GM18499 (cell line): ENCODE results near the gene ZIC2.

Experiments
- ATAC-seq: cut with Tn5 transposase; IDR thresholded peaks from one replicate; pipeline ENCODE4 v1.9.1; 2021; ENCODE audit warnings: moderate number of reproducible peaks; ENCODE audit not compliant: insufficient read depth, unreplicated experiment

Gene ZIC2

DNA sequence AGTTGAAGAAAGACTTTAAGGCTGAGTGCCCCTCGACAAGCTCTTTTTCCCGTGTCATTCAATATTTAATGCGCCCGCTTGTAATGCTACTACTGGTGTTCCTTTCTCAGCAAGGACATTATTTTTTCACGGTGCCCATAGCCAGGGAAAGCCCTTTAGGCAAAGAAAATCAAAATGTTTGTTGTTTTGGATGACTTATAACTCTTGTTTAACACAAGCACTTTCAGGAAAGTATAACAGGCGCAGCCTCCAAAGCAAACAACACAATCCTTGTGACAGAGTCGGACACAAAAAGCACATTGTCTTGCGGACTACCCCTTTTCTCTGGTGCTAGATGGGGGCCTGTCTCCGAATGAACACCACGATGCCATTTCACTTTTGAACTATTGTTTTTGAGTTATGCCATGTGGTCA is 22.5 kb upstream of the ZIC2 start:
- ATAC-seq, result no peak

- no peak for ATAC-seq
These were observed 21.9 kb upstream of the ZIC2 start for GRCh38 chr13:99959540-99960230.

- ATAC-seq, result no peak
These were observed 20.8 kb upstream of the ZIC2 start for GRCh38 chr13:99960663-99961311.

- ATAC-seq, result no peak
These were observed 19.9 kb upstream of the ZIC2 start for GRCh38 chr13:99961636-99962035.

DNA sequence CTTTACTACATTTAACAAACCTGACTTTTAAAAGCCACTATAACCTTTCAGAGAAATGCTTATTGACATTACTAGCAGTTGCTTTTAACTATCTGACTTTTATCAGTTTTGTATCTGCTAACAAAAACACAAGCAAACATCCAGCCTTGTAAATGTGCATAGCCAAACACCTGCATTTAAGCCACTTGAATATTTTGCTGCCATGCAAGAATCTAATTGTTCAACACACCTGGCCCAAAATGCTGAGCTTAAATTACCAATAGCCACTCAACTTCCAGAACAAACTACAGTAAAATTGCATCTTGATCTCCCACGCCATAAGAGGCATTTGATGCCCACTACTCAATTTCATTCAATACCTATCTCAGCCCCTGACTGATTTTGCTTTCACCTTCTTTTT is 19.3 kb upstream of the ZIC2 start:
- no peak for ATAC-seq

DNA sequence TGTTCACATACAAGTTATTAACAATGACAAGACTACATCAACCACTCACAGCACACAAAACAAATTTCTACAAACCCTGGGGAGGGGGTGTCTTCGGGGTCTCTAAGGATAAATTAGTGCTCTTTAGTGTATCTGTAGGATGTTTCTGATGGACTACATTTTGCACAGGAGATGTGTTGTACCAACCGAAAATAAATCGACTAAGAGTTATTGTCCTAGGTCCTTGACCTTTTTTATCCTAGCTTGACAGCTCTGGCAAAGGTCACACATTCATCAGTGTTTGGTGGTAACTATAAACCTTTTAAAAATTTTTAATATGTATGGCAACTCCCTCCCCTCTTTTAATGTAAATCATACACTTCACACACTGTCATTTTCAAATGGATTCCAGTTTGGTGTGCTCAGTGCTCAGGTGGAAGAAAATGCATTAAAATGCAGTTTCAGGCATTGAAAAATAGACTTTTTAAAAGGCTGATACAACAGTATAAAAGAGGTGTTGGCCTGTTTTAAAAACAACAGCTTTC is 17.7 kb upstream of the ZIC2 start:
- ATAC-seq, result no peak

- no peak for ATAC-seq
These were observed 16.1 kb upstream of the ZIC2 start for GRCh38 chr13:99965329-99966000.

DNA sequence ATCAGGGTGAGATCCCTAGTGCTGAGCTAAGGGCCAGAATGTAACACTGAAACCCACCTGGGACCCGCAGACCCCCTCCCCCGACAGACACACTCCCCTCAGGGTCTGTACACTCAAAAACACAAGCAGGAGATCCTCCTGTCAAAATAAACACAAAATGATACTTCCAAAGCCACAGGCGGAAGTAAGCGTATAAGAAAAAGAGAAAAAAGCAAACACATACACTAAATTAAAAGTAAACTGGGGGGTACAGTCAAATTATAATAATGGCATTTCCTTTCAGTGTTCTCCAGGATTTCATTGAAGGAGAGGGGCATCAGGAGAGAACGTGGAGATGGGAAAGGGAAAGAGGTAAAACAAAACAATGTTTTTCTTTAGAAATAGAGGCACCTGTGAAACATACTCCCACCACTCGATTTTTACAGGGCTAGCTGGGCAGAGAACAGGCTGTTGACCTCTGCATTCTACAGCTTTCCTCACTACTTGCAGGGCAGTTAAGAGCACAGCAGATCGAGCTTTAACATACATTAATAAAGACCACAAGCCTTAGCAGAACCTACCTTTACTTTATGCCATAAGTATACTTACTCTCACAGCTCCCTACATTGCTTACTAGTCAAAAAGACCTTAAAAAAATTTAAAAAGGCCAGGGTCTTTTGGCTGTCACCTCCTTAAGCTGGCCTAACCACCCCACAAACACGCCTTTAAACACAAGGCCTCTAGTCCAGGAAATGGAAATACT is 15.3 kb upstream of the ZIC2 start:
- ATAC-seq, result no peak

DNA sequence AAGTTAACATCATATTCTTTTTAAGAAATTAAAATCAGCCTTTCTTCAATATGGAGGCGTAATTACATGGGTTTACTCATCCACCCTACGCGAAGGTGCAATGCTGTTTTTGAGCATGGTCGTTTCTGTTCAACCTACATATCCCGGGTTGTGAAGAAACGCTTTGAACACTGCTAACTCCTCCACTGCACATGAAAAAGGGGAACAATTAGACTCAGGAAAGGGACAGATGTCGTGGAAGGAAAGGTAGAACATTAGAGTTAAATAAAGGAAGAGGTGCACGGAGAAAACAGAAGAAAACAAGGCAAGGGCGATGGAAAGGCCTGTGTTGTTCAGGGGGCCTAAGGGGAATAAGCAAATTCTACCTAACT is 14.1 kb upstream of the ZIC2 start:
- ATAC-seq, result no peak

DNA sequence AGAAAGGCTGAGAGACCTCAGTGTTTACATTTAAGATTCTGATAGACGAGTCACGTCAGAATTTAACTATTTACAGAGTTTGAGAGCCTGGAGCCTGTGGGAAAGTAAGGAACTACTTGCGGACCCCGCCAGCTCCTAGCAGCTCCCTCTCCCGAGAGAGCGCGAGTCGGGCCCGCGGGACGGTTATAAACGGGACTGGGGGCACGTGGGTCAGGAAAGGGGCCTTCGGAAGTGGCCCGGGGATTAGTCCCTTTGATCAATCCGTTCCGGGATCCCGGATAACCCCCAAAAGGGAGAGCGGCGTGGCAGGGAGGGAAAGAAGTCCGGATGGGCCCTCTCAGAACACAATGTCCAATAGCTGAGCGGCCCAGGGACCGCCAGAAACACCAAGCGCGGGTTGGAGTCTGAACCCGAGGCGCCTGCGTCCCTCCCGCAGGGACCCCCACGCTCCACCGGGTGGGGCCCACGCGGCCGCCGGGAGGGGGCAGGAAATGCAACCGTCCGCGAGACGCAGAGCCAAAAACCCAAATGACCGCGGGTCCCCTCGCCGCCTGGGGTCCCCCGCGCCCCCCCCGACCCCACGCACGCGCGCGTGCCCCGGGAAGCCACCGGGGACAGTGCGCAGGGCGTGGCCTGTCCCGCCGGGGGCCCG is 13.6 kb upstream of the ZIC2 start:
- ATAC-seq, result no peak

- no peak for ATAC-seq
These were observed 12.8 kb upstream of the ZIC2 start for GRCh38 chr13:99968521-99969452.

GRCh38 chr13:99969453-99969918 is 12.1 kb upstream of the ZIC2 start:
- no peak for ATAC-seq

DNA sequence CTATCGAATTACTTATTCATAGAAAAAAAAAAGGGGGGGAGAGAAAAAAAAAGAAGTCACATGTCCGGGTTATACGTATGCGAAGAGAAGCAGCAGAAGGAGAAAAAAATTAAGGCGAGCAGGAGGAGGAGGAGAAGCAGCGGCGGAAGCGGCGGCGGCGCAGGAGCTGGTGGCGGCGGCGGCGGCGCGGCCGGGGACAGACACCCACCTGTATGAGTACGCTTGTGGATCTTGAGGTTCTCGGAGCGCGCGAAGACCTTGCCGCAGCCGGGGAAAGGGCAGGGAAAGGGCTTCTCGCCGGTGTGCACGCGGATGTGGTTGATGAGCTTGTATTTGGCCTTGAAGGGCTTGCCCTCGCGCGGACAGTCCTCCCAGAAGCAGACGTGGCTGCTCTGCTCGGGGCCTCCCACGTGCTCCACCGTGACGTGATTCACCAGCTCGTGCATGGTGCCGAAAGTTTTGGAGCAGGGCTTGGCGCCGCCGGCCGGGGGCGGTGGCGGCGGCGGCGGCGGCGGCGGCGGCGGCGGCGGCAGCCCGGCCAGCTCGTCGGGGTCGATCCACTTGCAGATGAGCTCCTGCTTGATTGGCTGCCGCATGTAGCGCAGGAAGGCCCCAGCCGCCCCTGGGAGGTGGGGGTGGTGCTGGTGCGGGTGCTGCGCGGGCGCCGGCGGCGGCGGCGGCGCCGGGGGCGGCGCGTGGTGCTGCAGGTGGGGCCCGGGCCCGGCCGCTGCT is 11.5 kb upstream of the ZIC2 start:
- no peak for ATAC-seq

GRCh38 chr13:99970651-99971575 is 10.7 kb upstream of the ZIC2 start:
- ATAC-seq, result no peak

- ATAC-seq, result no peak
These were observed 9.9 kb upstream of the ZIC2 start, which contains the start of gene ZIC5 for GRCh38 chr13:99971576-99972189. Gene ZIC5, minus strand, starts transcription at chr13:99971767. Its CDS starts 164 bp downstream, at chr13:99971603.

DNA sequence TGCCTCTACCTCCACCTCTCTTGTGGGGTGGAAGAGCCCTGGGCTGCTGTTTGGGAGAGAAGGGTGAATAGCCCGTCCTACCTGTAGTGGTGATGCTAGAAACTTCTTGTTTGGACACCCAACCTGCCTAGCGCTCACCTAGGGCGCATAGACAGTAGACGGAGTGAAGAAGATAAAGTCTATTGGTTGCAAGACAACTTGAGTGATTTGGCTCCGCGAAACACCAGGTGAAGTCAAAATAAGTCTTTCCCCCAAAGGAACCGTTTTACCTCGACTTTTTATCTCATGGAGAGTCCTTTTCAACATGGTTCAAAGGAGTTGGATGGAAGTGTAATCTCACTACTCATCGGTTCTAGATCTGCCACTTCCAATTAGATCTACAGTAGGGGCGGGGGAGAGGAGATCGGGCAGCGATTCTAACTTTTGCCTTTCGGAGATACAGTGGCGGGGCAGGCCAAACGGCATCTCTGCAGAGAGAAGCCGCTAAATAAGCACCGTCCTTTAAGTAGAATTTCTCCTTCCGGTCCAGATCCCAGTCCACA is 9.3 kb upstream of the ZIC2 start:
- no peak for ATAC-seq
